ENCODE measurements around the gene NET1.

- TF ChIP-seq CTCF (IDR thresholded peaks at IDR 0.05) (no peak), POLR2A (IDR thresholded peaks at IDR 0.05) (no peak)
Measured at GRCh38 chr10:5399332-5399731, 13.0 kb upstream of the NET1 start.

Data from adrenal gland (tissue), 5 donors.